WTC11 (cell line): ENCODE measurements around the gene DISC1.

Source experiments
- ATF2 ChIP-seq: sonication (generic); formaldehyde crosslinking; IDR thresholded peaks from 2 replicates; pipeline ENCODE4 v1.8.1; 2022; ENCODE audit warnings: low read depth, missing genetic modification reagents, borderline replicate concordance
- CREB1 ChIP-seq: sonication (generic); formaldehyde crosslinking; IDR thresholded peaks from 2 replicates; pipeline ENCODE4 v1.8.0; 2023; ENCODE audit warnings: mild to moderate bottlenecking, missing genetic modification reagents
- CTCF ChIP-seq: fragments of 200-600 bp; IDR thresholded peaks from 2 replicates; pipeline ENCODE4 v1.8.0; 2022; ENCODE audit warnings: antibody characterized with exemption
- ETV6 ChIP-seq: sonication (generic); formaldehyde crosslinking; IDR thresholded peaks from 2 replicates; pipeline ENCODE4 v1.8.1; 2022; ENCODE audit warnings: mild to moderate bottlenecking, missing genetic modification reagents
- JUN ChIP-seq: sonication (generic); formaldehyde crosslinking; IDR thresholded peaks from 2 replicates; pipeline ENCODE4 v1.8.0; 2023; ENCODE audit warnings: mild to moderate bottlenecking, missing genetic modification reagents
- SP1 ChIP-seq: sonication (generic); formaldehyde crosslinking; conservative IDR thresholded peaks from 2 replicates; pipeline ENCODE4 v1.8.1; 2022; ENCODE audit warnings: missing genetic modification reagents
- USF1 ChIP-seq: sonication (generic); formaldehyde crosslinking; IDR thresholded peaks from 2 replicates; pipeline ENCODE4 v1.8.0; 2022; ENCODE audit warnings: mild to moderate bottlenecking, missing genetic modification reagents
- ZBTB21 ChIP-seq: sonication (generic); formaldehyde crosslinking; IDR thresholded peaks from 2 replicates; pipeline ENCODE4 v1.8.1; 2023; ENCODE audit warnings: mild to moderate bottlenecking, missing genetic modification reagents, borderline replicate concordance

- TF ChIP-seq ZBTB21 (CRISPR knock-in tag) (no peak), JUN (CRISPR knock-in tag) (no peak), CTCF (no peak), USF1 (no peak), SP1 (CRISPR knock-in tag) (no peak), ETV6 (CRISPR knock-in tag) (no peak), CREB1 (CRISPR knock-in tag) (no peak), ATF2 (CRISPR knock-in tag) (no peak)
Observed at GRCh38 chr1:231729544-231729943, 103.0 kb downstream of the DISC1 start.
